MCF 10A (cell line): ENCODE measurements around the gene WDR62. TPM values are rescaled to one million over a fixed set of nuclear protein-coding genes. Genes with fewer than 3 reads are reported as not detected.
"Not testable (repeated sequence)": the region's sequence is repeated elsewhere in the genome, so short reads cannot be mapped to it uniquely, and the experiment has no call there.

Experiments used
- BruUV-seq: library from RNA; stranded (reverse); fragments of 400-500 nt; replicated peaks from 2 replicates; lab custom pipeline; 2021; lab: Mats Ljungman, UMichigan
- CTCF ChIA-PET: fragments of 300-600 bp; sonication (Branson Sonifier 250); formaldehyde crosslinking; extraction: SDS; loops from one replicate; lab custom pipeline; 2021; ENCODE audit warnings: antibody characterized with exemption, inconsistent platforms; lab: Yijun Ruan, JAX
- POLR2A ChIA-PET: fragments of 300-600, 350-650 bp; sonication (Branson Sonifier 250); formaldehyde crosslinking; extraction: SDS; loops from one replicate; lab custom pipeline; 2020; ENCODE audit warnings: antibody characterized with exemption, inconsistent platforms; lab: Yijun Ruan, JAX
- DNase-seq: peaks from one replicate; pipeline ENCODE4 v3.0.0-alpha.2; 2018; ENCODE audit not compliant: unreplicated experiment
- H3K27ac Mint-ChIP-seq: one replicate; pipeline ENCODE4 v1.8.0; 2022; ENCODE audit warnings: mild to moderate bottlenecking, low read depth, mixed read lengths; ENCODE audit not compliant: unreplicated experiment
- H3K27me3 Mint-ChIP-seq: one replicate; pipeline ENCODE4 v1.8.0; 2022; ENCODE audit warnings: mixed read lengths; ENCODE audit not compliant: insufficient read depth, unreplicated experiment
- H3K36me3 Mint-ChIP-seq: one replicate; pipeline ENCODE4 v1.8.0; 2022; ENCODE audit warnings: mild to moderate bottlenecking, moderate library complexity, mixed read lengths; ENCODE audit not compliant: insufficient read depth, unreplicated experiment
- H3K4me1 Mint-ChIP-seq: one replicate; pipeline ENCODE4 v1.8.0; 2022; ENCODE audit warnings: mixed read lengths; ENCODE audit not compliant: insufficient read depth, unreplicated experiment
- H3K4me3 Mint-ChIP-seq: one replicate; pipeline ENCODE4 v1.8.0; 2022; ENCODE audit warnings: mild to moderate bottlenecking, moderate library complexity, mixed read lengths; ENCODE audit not compliant: unreplicated experiment
- H3K9me3 Mint-ChIP-seq: one replicate; pipeline ENCODE4 v1.8.0; 2022; ENCODE audit warnings: mixed read lengths; ENCODE audit not compliant: unreplicated experiment
- CTCF ChIP-seq: fragments of 200-600 bp; IDR thresholded peaks from one replicate; pipeline ENCODE4 v1.8.0; 2022; ENCODE audit warnings: antibody characterized with exemption, mild to moderate bottlenecking; ENCODE audit not compliant: unreplicated experiment
- intact Hi-C: fragments of 100-400 bp; cut with micrococcal nuclease; formaldehyde crosslinking; loops from 2 replicates; pipeline ENCODE4 v1.14.1; 2022
- total RNA-seq: library from RNA; stranded (reverse); gene quantifications from 2 replicates; pipeline ENCODE4 v1.2.3, GENCODE V29; 2022

Gene WDR62
- total RNA-seq, 1 experiment from 2014 or later = 6.2 TPM

- DNase-seq = no peak
- CTCF ChIA-PET = no interaction called here
- Mint-ChIP-seq H3K36me3 (peaks cover 4% of the 10 kb centered on the region), H3K9me3 (no peaks in the 10 kb centered on the region), H3K4me3 (no peak overlapping the region), H3K4me1 (peaks cover 26% of the 10 kb centered on the region), H3K27ac (peak overlapping the region; percentile 66), H3K27me3 (no peaks in the 10 kb centered on the region)
- intact Hi-C loops = no loop called here
- TF ChIP-seq CTCF = no peak
- BruUV-seq = no TSS peak
- POLR2A ChIA-PET = interaction anchor here (1.6 kb wide), 1 partner anchor 27 kb away, joined by 5 read pairs; the partner anchor contains the start of gene ALKBH6
Observed at GRCh38 chr19:36040495-36040894, 14.2 kb upstream of the WDR62 start.

GRCh38 chr19:36041092-36041491, 13.6 kb upstream of the WDR62 start:
- intact Hi-C loops, DNase-seq, H3K4me3 Mint-ChIP-seq, H3K36me3 Mint-ChIP-seq, H3K9me3 Mint-ChIP-seq, H3K27me3 Mint-ChIP-seq, BruUV-seq: not testable (repeated sequence)
- H3K27ac Mint-ChIP-seq = peak overlapping the region; percentile 66
- POLR2A ChIA-PET = interaction anchor here (0.6 to 2.0 kb wide), 4 partner anchors 13 to 87 kb away, joined by 3 to 9 read pairs (median 4); partner anchors contain the start of genes ALKBH6 and THAP8
- H3K4me1 Mint-ChIP-seq = peaks cover 29% of the 10 kb centered on the region
- CTCF ChIA-PET = interaction anchor here (1.1 kb wide), 1 partner anchor 10 kb away, joined by 5 read pairs; no protein-coding TSS in a partner anchor

DNA sequence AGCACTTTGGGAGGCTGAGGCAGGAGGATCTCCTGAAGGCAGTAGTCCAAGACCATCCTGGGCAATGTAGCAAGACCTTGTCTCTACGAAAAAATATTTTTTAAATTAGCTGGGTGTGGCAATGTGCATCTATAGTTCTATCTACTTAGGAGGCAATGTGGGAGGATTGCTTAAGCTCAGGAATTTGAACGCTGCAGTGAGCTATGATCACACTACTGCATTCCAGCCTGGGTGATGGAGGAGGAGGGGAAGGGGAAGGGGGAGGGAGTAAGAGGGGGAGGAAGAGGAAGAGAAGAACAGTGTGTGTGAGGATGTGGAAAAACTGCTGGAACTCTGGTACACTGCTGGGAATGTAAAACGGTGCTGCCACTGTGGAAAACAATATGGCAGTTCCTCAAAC, 12.9 kb upstream of the WDR62 start:
- BruUV-seq = no TSS peak
- peak overlapping the region; percentile 66 for H3K27ac Mint-ChIP-seq
- no peaks in the 10 kb centered on the region for H3K9me3 Mint-ChIP-seq
- TF ChIP-seq CTCF = no peak
- H3K4me3 Mint-ChIP-seq = no peak overlapping the region
- CTCF ChIA-PET = interaction anchor here (1.1 kb wide), 1 partner anchor 10 kb away, joined by 5 read pairs; no protein-coding TSS in a partner anchor
- intact Hi-C loops = no loop called here
- POLR2A ChIA-PET = interaction anchor here (0.6 to 2.0 kb wide), 5 partner anchors 12 to 123 kb away, joined by 3 to 9 read pairs (median 5); partner anchors contain the start of genes ALKBH6 and THAP8
- H3K27me3 Mint-ChIP-seq = no peaks in the 10 kb centered on the region
- peaks cover 36% of the 10 kb centered on the region for H3K4me1 Mint-ChIP-seq
- peaks cover 4% of the 10 kb centered on the region for H3K36me3 Mint-ChIP-seq
- peak; percentile 77 for DNase-seq

DNA sequence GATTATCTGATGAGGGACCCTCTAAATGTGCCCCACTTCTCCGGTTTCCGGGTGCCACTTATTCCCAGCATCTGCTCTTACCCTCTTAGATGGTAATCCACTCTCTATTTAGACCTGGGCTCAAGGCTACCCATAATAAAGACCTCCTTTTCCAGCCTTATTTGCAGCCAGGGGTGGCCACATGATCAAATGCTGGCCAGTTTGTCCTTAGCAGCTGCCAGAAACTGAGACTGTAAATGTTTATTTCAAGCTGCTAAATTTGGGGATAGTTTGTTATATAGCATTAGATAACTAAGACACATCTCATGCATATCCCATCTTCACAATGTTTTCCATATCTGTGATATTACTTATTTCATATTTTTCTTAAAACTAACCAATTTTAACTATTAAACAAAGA, 10.7 kb upstream of the WDR62 start:
- Mint-ChIP-seq H3K9me3 (no peaks in the 10 kb centered on the region), H3K27ac (no peak overlapping the region), H3K4me1 (peaks cover 37% of the 10 kb centered on the region), H3K4me3 (no peak overlapping the region), H3K36me3 (peaks cover 4% of the 10 kb centered on the region), H3K27me3 (no peaks in the 10 kb centered on the region)
- no TSS peak for BruUV-seq
- intact Hi-C loops = no loop called here
- POLR2A ChIA-PET = interaction anchor here (1.6 kb wide), 1 partner anchor 10 kb away, joined by 7 read pairs; the partner anchor contains the start of gene THAP8
- no peak for TF ChIP-seq CTCF
- DNase-seq = no peak
- CTCF ChIA-PET = no interaction called here
